Putamen (tissue), 1 donor: ENCODE measurements around the gene PHLDA1.
"Not testable (repeated sequence)": the region's sequence is repeated elsewhere in the genome, so short reads cannot be mapped to it uniquely, and the experiment has no call there.

Experiments
- DNase-seq: peaks from one replicate; pipeline ENCODE4 v3.0.0-alpha.2; 2016; ENCODE audit warnings: low spot score

PHLDA1 gene

DNA sequence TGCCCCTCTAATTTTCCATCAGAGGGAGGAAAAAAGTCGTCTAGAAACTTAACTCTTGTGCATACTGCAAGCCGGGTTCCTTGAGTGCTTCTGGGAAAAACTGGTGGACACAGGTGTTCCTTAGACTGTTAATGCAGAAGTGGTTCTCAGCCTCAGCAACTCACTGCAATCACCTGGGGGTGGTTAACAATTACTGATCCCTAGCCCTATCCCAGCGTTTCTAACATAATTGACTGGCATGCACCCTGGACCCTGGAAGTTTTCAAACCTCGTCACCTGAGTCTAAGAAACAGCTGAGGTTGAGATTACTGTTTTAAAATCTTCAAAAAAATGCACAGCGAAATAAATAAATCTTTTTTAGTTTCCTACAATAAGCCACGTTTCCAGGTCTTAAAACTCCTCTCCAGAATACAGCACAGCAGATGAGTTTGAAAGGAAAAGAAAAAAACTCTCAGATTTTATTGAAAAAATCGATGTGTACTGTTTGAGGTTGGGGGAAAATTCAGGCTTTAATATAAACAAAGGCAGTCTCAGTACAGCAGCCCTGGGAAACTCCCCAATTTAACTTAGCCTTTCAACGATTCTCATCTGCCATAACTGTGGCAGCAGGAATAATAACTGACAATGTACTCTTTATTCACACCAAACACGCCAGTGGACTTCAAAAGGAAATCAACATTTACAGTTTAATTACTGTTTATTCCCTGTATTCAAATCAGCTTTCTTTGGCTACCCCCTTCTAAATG lies 45.4 kb downstream of the PHLDA1 start:
- DNase-seq, result no peak

DNA sequence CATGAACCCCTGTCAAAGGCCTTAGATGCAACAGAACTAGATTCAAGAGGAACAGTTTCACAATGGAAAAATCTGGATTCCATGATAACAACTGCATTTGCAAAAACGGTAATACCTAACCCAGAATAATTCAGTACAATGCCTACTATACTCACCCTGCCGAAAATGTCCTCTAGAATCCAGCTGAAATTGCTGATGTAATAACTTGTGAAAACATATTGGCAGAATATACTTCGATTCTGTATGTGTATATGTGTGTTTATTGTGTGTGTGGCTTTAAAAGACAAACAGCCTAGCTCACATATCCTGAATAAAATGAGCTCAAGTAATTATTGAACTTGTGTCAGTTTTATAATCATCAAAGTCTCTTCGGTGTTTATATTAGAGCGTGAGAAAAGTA lies 46.0 kb downstream of the PHLDA1 start:
- DNase-seq, result no peak

DNA sequence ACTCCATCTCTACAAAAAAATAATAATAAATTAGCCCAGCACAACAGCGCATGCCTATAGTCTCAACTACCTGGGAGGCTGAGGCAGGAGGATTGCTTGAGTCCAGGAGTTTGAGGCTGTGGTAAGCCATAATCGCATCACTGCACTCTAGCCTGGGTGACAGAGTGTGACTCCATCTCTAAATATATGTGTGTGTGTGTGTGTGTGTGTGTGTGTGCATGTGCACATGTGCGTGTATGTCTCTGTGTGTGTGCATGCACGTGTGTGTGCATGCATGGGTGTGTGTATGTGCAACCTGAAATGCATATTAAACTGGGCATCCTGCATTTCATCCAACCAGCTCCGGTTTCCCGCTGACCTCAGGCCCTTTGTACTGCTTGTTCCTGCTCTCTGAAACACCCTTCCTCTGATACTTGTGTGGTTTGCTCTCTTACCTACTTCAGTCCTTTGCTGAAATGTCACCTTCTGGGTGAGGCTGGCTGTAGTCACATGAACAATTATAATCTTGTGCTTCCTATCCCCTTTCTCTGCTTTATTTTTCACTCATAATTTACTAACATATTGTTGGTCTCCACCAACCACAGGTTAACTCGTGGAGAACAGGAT lies 46.9 kb downstream of the PHLDA1 start:
- DNase-seq, result no peak

DNA sequence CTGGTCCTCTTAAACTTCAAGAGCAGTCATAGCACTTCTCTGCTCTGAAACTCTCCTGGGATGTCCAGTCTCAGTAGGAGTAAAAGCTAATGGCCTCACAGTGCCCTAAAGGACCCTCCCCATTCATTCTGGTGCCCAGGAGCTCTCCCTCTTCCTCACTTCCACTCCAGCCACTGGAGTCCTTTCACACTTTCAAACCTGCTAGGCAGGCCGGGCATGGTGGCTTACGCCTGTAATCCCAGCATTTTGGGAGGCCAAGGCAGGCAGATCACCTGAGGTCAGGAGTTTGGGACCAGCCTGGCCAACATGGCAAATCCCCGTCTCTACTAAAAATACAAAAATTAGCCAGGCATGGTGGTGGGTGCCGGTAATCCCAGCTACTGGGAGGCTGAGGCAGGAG lies 47.7 kb downstream of the PHLDA1 start:
- DNase-seq, result not testable (repeated sequence)

DNA sequence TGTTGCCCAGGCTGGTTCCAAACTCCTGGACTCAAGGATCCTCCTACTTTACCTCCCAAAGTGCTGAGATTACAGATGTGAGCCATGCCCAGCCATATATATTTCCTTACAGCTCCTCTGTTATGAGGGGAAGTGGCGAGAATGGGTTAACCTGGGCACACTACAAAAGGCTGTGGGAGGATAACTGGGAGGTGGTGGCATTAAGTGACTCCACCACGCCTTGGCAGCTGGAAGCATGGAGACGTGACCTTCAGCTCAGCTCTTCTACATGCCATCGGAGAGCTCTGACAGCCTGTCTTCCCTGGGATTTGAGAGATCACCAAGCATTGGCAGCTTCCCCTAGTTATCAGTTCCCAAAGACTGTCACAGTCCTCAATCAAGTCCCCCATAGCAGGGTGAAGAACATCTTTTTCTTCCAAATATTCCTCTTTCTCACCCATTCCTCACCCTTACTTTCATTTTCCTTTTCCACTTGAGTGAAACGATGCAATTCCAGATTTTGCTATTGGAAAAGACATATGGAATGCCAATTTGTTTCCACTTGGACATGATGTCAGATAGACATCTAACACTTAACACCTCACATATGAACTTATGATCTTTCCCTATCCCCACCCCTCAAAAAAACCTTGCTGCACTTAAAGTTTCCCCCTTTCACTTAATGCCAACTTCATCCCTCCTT lies 48.5 kb downstream of the PHLDA1 start:
- DNase-seq, result no peak

DNA sequence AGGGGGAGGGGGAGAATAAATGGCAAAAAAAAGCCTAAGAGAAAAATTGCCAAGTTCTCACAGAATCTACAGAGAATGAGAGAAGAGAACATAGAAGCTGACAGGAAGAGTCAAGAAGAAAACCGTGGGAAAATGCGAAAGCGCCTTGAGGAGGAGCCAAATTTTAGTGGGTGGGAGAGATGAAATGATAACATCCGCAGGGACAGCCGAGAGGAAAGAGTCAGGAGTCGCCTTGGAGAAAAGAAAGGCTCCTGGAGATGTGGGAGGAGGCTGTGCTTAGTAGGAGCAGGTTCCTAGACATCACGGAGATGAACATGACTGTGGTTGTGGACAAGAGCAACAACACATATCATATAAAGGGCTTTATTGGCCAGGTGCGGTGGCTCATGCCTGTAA lies 49.4 kb downstream of the PHLDA1 start:
- no peak for DNase-seq

DNA sequence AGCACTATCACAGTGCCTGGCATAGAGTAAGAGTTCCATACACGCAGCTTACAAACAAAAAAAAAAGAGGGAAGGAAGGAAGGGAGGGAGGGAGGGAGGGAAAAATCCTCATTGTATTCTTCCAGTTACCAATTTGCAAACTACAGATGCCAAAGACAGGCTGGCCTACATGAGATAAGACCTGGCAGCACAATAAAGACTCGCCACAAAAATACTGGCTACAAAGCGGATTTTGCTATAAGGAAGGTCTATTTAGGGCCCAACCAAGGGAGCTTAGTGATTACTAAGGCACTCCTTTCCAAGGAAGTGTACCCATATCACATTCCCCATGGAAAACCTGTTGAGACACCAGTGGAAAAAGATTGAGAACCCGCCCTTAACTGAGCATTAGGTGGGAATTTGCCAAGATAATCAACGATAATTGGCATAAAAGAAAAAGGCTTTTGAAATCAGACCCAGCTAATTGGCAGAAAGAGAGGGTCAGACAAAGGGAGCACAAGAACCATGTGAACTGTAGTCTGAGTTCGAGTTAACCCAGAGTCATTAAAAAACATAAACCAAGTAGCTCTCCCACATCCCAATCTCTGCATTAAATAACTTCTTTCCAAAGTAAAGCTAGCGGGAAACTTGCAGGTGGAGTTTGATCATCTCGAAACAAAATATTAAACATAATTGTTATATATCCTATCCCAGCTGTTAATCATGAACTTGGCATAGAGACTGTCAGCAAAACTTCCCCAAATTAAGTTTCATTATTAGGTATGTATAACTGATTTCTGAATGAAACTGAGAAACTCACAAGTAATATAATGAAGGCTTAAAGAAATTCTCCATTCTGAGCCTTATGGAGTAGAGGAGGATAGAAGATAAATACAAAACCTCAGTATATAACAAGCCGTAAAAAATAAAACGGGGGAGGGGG lies 50.1 kb downstream of the PHLDA1 start:
- DNase-seq, result no peak

DNA sequence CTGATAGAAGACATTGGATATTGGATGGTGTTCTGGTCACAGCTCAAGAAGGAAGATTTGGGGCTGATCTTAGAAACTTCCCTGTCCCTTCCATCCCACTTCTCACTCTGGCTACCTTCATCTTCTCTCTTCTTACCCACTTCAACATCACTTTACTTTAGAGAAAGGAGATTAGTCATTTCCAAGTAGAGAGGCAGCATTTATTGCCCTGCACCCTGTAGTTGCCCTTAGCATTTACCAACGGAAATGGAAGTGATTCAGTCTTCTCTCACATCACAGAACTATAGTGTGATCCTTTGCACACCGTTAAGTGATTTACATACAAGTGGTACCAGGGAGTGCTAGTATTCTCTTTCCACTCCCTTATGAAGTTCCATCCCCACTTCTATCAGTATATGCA lies 52.4 kb downstream of the PHLDA1 start:
- DNase-seq, result no peak

DNA sequence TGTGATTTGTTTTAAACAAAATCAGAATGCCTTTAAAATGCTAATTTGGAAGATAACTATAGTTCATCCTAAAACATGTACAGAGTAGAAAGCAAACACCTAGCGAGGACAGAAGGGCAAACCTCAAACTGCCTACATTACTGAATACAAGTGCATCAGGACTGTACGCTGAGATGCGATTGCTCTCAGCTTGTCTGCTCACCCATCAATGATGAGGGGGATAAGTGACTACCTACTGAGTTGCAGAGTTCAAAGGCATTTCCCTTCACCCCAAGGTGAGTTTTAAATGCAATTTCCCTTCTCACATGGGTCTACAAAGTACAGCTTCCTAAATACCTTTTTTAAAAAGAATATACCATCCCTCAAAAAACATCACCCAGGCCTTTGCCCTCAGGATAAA lies 52.9 kb downstream of the PHLDA1 start:
- DNase-seq, result no peak

DNA sequence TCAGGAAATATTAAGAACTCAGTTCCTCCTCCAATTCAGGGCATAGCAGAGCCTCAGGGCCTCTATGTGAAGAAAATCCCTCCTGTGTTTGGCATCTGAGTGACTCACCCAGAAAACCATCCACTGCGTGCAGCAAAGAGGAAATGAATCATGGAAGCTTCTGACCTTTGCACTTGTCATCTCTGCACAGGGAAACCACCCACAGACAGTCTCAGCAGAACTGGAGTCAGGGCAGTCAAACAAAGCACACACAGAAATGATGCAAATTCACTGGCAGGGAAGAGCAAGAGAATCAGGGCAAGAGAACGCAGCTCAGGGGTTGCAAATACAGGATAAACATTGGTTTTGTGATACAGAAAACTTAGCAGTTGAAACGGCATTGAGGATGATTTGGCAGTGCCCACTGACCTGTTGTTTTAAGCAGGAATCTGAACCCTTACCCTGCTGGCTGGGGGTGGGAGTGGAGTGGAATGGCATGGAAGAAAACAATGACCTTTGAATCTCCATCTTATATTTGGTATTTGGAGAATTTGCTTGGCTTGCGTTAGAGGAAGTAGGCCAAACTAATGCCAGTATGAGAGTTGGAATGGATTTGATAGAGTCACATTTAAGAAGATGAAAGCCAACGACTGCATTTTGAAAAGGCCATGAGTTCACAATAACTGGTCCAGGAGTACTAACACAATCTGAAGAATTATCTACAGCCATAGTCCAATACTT lies 53.5 kb downstream of the PHLDA1 start:
- peak; percentile 75 for DNase-seq

DNA sequence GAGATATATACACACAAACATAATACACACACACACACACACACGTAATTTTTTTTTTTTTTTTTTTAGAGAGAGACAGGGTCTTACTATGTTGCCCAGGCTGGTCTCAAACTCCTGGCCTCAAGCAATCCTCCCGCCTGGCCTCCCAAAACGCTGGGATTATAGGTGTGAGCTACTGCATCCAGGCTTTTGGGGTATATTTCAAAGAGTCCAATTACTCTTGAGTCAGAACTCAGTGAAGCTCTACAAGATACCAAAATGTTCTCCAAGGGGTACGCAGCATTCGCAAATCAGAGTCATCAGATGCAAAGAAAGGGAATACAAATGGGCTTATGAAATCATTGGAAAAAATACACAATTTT lies 54.0 kb downstream of the PHLDA1 start:
- no peak for DNase-seq

DNA sequence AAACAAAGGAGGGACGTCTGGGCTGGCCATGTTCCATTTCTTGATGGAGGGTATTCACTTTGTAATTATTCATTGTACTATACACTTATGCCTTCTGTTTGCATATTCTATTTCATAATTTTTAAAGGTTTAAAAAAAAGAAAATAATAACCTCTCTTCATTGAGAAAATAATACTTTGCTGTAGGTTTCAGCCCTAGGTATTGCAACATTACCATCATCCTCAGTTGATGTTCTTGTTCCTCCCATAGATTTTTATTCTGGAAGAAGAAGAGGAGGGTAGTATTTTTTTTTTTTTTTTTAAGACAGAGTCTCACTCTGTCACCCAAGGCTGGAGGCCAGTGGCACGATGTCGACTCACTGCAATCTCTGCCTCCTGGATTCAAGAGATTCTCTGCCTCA lies 54.7 kb downstream of the PHLDA1 start:
- DNase-seq, result no peak

DNA sequence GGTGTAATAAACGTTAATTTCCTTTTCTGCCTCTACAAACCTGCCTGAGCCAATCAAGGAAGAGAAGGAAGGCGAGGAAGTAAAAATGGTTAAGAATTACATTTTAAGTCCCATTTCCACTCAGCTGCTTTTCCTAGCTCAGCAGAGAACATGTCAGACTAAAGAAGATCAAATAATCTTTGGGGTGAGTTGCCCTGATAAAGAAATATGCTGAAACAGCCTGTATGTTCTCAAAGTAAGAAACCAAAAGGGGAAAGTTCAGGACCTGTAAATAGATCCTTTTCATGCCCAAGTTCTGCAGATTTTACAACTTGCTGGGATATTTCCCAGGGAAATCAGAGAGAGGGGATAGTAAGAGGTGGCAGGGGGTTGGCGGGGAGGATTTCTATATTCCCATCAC lies 55.5 kb downstream of the PHLDA1 start:
- DNase-seq, result no peak

DNA sequence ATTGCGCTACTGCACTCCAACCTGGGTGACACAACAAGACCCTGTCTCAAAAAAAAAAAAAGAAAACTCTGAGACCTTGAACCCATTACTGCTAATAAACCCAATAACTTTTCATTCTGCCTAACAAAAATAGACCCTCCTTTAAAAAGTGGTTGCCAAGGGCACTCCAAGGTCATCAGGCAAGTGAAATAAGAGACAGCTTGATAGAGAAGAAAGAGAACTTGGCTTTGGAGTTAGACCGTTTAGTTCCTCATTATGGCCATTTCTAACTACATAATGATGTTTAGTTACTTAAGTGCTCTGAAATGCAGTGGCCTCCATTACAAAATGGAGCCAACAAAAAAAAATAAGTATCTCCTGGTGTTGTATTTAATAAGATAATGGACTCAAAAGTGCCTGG lies 55.9 kb downstream of the PHLDA1 start:
- DNase-seq, result no peak
